ENCODE measurements around the gene RABGAP1L.
"Not testable (repeated sequence)": the region's sequence is repeated elsewhere in the genome, so short reads cannot be mapped to it uniquely, and the experiment has no call there.

The RABGAP1L gene

GRCh38 chr1:174643206-174643605 is 483.9 kb downstream of the RABGAP1L start:
- FAIRE-seq (no peak), DNase-seq (ENCODE audit: insufficient read length, low spot score) (no peak)

GRCh38 chr1:174649572-174649971 is 490.3 kb downstream of the RABGAP1L start:
- not testable (repeated sequence) for FAIRE-seq; DNase-seq (ENCODE audit: insufficient read length, low spot score)

- FAIRE-seq = no peak
- no peak for DNase-seq (ENCODE audit: insufficient read length, low spot score)
These were observed 493.4 kb downstream of the RABGAP1L start for GRCh38 chr1:174652569-174653280.

- DNase-seq (ENCODE audit: insufficient read length, low spot score) (no peak), FAIRE-seq (no peak)
These were observed 495.2 kb downstream of the RABGAP1L start for GRCh38 chr1:174654560-174654959.

GRCh38 chr1:174656409-174657059 is 497.2 kb downstream of the RABGAP1L start:
- FAIRE-seq = no peak
- DNase-seq (ENCODE audit: insufficient read length, low spot score) = no peak

- FAIRE-seq (no peak), DNase-seq (ENCODE audit: insufficient read length, low spot score) (no peak)
These were observed 498.1 kb downstream of the RABGAP1L start for GRCh38 chr1:174657411-174657810.

GRCh38 chr1:174657893-174658292 is 498.6 kb downstream of the RABGAP1L start:
- FAIRE-seq = no peak
- DNase-seq (ENCODE audit: insufficient read length, low spot score) = no peak

GRCh38 chr1:174659823-174660222 is 500.5 kb downstream of the RABGAP1L start:
- no peak for FAIRE-seq
- no peak for DNase-seq (ENCODE audit: insufficient read length, low spot score)

- DNase-seq (ENCODE audit: insufficient read length, low spot score) (no peak), FAIRE-seq (no peak)
These were observed 501.2 kb downstream of the RABGAP1L start for GRCh38 chr1:174660476-174660875.

- FAIRE-seq (no peak), DNase-seq (ENCODE audit: insufficient read length, low spot score) (no peak)
These were observed 504.0 kb downstream of the RABGAP1L start for GRCh38 chr1:174663358-174663757.

GRCh38 chr1:174666248-174666647 is 506.9 kb downstream of the RABGAP1L start:
- DNase-seq (ENCODE audit: insufficient read length, low spot score) (no peak), FAIRE-seq (no peak)

GRCh38 chr1:174671826-174672225 is 512.5 kb downstream of the RABGAP1L start:
- DNase-seq (ENCODE audit: insufficient read length, low spot score) (no peak), FAIRE-seq (no peak)

- FAIRE-seq = no peak
- DNase-seq (ENCODE audit: insufficient read length, low spot score) = no peak
These were observed 517.5 kb downstream of the RABGAP1L start for GRCh38 chr1:174676856-174677255.

GRCh38 chr1:174678657-174679056 is 519.3 kb downstream of the RABGAP1L start:
- no peak for FAIRE-seq

GRCh38 chr1:174680101-174680500 is 520.8 kb downstream of the RABGAP1L start:
- FAIRE-seq (no peak), DNase-seq (ENCODE audit: insufficient read length, low spot score) (no peak)

More at GRCh38 chr1:174678657-174679056, 519.3 kb downstream of the RABGAP1L start:
- no peak for DNase-seq (ENCODE audit: insufficient read length, low spot score)

- FAIRE-seq (no peak), DNase-seq (ENCODE audit: insufficient read length, low spot score) (no peak)
These were observed 523.2 kb downstream of the RABGAP1L start for GRCh38 chr1:174682419-174683008.

- FAIRE-seq = no peak
- no peak for DNase-seq (ENCODE audit: insufficient read length, low spot score)
These were observed 526.9 kb downstream of the RABGAP1L start for GRCh38 chr1:174686213-174686612.

GRCh38 chr1:174689524-174689923 is 530.2 kb downstream of the RABGAP1L start:
- FAIRE-seq = no peak
- DNase-seq (ENCODE audit: insufficient read length, low spot score) = no peak

GRCh38 chr1:174690266-174690665 is 530.9 kb downstream of the RABGAP1L start:
- no peak for DNase-seq (ENCODE audit: insufficient read length, low spot score)

GRCh38 chr1:174692313-174692712 is 533.0 kb downstream of the RABGAP1L start:
- DNase-seq (ENCODE audit: insufficient read length, low spot score) = no peak
- FAIRE-seq = no peak

More at GRCh38 chr1:174690266-174690665, 530.9 kb downstream of the RABGAP1L start:
- no peak for FAIRE-seq

GRCh38 chr1:174693085-174693484 is 533.8 kb downstream of the RABGAP1L start:
- DNase-seq (ENCODE audit: insufficient read length, low spot score) (no peak), FAIRE-seq (no peak)

GRCh38 chr1:174693539-174693938 is 534.2 kb downstream of the RABGAP1L start:
- DNase-seq (ENCODE audit: insufficient read length, low spot score); FAIRE-seq: not testable (repeated sequence)

All from HTR-8/SVneo (cell line).